GM19372 (cell line): ENCODE results near the gene NAGS.
"Not testable (repeated sequence)": the region's sequence is repeated elsewhere in the genome, so short reads cannot be mapped to it uniquely, and the experiment has no call there.

ENCODE experiments used
- ATAC-seq: cut with Tn5 transposase; IDR thresholded peaks from one replicate; pipeline ENCODE4 v1.9.1; 2021; ENCODE audit warnings: mild to moderate bottlenecking, low read depth, moderate library complexity; ENCODE audit not compliant: unreplicated experiment

Gene NAGS

GRCh38 chr17:44006272-44006597 lies 1.8 kb downstream of the NAGS start:
- ATAC-seq: no peak

GRCh38 chr17:44006598-44007345 lies 2.4 kb downstream of the NAGS start:
- ATAC-seq: no peak

GRCh38 chr17:44007346-44008204 lies 3.2 kb downstream of the NAGS start:
- ATAC-seq: no peak

GRCh38 chr17:44008205-44008909 lies 3.9 kb downstream of the NAGS start:
- ATAC-seq: no peak

- no peak for ATAC-seq
Observed at GRCh38 chr17:44010966-44011647, 6.7 kb downstream of the NAGS start.

GRCh38 chr17:44011876-44012275 lies 7.5 kb downstream of the NAGS start:
- no peak for ATAC-seq

- no peak for ATAC-seq
Observed at GRCh38 chr17:44012391-44012790, 8.0 kb downstream of the NAGS start.

GRCh38 chr17:44012874-44013273 lies 8.5 kb downstream of the NAGS start:
- ATAC-seq: no peak

- ATAC-seq: no peak
Observed at GRCh38 chr17:44014133-44014436, 9.7 kb downstream of the NAGS start.

GRCh38 chr17:44014437-44015172 lies 10.2 kb downstream of the NAGS start, which contains the start of gene TMEM101:
TMEM101 (minus strand) TSS chr17:44014963; CDS start chr17:44014952, 11 bp downstream.
- peak; percentile 84 for ATAC-seq

- ATAC-seq: not testable (repeated sequence)
Observed at GRCh38 chr17:44021227-44021626, 16.8 kb downstream of the NAGS start.

- no peak for ATAC-seq
Observed at GRCh38 chr17:44022246-44022645, 17.8 kb downstream of the NAGS start.

GRCh38 chr17:44023545-44024270 lies 19.3 kb downstream of the NAGS start:
- no peak for ATAC-seq

GRCh38 chr17:44024271-44024663 lies 19.8 kb downstream of the NAGS start:
- no peak for ATAC-seq

GRCh38 chr17:44024853-44025252 lies 20.4 kb downstream of the NAGS start:
- ATAC-seq: no peak

- ATAC-seq: no peak
Observed at GRCh38 chr17:44029736-44030135, 25.3 kb downstream of the NAGS start.

- ATAC-seq: no peak
Observed at GRCh38 chr17:44030482-44030881, 26.1 kb downstream of the NAGS start.

GRCh38 chr17:44033861-44034408 lies 29.5 kb downstream of the NAGS start:
- ATAC-seq: no peak

GRCh38 chr17:44034688-44035087 lies 30.3 kb downstream of the NAGS start:
- not testable (repeated sequence) for ATAC-seq
